NCI-H446 treated with DMSO at 0.1 percent for 48 hours (cell line): Measurements from ENCODE around the gene PLEKHA8.
"Not testable (repeated sequence)": the region's sequence is repeated elsewhere in the genome, so short reads cannot be mapped to it uniquely, and the experiment has no call there.

Source experiments
- DNase-seq: peaks from one replicate; lab custom pipeline; 2025; lab: John Stamatoyannopoulos, UW

Gene PLEKHA8

DNA sequence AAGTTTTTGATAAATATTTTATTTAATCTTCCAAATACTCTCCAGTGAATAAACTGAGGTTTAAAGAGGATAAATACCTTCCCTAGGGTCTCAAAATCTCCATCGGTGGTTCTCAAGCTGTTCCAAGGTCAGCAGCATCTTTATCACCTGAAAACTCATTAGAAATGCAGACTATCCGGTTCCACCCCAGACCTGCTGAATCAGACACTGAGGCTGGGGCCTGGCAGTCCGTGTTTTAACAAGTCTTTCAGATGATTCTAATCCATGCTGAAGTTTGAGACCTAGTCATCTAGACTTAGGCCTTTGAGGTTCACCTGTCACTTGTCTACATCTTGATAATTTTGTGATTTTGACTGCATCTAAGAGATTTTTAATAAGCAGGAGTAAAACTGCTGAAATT lies 37.5 kb downstream of the PLEKHA8 start:
- DNase-seq, result no peak

DNA sequence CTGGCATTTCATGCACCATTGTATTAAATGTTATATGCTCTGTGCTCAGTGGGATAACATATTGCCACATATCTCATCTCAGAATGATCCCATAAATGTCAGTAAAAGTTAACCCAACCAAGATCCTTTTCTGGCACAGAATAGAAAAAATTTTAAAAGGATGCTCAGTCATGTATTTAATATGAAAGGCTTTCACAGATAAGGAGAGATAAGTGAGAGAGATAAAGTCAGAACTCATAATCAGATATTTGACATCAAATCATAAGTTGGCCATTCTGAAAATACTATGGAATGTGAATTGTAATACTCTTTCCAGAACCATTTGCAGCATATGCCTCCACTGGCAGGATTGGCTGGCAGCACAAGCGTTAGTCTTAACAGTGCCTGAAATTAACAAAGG lies 38.5 kb downstream of the PLEKHA8 start:
- DNase-seq, result no peak

DNA sequence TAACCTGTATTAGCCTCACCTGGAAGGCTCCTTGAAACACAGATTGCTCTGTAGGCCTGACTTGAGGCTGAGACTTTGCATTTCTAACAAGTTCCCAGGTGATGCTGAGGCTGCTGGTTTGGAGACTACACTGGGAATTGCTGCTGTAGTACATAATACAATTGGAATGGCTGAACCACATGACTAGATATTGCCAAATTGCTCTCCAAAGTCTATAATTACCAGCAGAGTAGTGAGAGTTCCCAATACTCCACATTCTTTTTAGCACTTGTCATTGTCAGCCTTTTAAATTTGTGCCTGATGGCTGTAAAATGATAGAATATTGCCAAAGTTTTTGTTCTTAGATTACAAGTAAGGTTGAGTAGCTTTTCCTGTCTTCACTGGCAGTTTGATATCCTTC lies 39.9 kb downstream of the PLEKHA8 start:
- DNase-seq, result no peak

DNA sequence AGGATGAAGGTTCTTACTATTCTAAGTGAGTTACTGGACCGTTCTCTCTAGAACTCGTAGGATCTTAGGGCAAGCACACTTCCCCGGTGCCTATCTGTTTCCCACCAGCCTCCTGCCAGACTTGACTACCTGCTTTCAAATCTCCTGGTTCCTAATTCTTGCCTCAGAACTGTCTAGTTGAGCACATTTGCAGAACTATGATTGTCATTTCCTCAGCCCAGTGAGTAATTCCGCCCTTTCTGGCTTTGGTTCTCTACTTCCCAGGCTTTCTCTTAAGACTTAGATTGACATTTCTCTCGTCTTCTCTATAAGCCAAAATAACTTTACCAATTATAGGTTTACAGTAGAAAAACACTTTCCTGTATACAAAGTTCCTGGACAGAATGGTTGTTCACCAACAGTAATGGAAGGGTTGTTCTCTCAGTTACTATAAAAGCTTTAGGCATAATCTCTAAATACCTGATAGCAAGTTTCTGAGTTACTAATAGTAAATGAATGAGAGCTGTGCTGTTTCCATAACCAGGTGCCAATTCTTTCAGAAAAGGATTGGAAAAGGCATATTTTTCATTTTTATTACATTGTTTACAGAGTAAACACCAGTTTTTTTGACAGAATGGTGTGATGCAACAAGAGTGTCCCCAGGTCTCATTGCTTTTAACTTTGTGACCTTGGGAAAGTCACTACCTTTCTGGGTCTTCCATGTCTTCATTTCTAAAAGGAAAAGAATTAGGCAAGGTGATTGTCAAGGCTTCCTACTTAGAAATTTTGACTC lies 41.1 kb downstream of the PLEKHA8 start:
- DNase-seq, result no peak

DNA sequence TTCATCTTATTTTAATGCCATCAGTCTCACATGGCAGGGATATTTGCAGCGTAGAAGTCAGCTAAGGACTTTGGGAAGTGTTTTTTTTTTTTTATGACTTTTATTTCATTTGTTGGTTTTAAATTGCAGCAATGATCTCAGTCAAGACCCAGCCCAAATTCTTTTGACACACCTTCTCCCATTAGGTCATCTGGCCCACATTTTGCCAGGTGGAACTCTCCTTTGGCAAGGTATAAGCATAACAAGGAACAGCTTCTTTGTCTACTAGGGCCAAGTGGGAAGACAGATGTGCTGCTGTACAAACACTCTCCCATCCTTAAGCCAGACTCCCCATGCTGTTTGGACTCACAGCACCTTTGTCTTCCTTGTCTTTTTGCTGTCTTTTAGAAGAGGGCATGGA lies 41.8 kb downstream of the PLEKHA8 start:
- DNase-seq, result no peak

DNA sequence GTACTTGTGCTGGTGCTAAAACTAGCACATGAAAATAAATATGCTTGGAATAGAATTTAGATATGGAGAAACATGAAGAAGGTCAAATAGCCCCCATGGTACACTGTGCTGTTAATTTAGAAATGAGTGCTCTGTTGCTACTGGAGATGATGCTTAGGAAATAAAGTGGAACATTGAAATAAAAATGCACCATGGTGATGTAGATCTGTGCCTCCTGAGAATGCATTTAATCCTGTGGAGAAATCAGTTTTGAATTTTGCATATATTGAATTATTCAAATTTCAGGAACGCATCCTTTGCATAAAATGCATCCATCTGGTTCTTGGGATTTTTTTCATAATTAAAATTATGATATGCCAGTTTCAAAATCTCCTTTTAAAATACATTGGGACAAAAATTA lies 44.5 kb downstream of the PLEKHA8 start:
- DNase-seq, result no peak

DNA sequence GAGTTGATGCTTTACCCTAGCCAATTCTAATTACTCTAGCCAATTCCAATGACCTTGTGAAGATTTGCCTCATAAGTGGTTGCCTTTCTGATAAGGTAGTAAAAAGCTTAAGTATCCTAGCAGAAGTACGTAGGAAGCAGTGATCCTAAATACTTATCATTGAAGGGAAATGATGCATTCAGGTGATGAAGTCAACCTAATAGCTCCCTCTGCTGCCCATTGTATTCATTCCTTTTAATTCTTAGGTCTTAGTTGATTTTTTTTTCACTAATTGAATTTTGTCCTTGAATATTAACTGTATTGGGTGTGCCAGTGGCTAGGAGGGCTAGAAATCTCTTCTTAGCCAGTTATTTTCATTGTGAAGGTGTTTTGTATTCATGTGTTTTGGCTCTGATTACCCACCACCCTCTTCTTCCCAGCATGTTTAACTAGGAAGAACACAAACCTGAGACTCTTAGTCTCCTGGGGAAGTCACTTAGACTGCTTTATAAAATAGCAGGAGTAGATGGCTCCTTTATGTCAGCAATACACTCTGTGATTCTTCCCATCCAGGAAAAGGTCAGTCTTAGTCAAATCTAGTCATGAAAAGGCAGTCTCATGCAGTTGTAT lies 46.3 kb downstream of the PLEKHA8 start:
- peak; percentile 11 for DNase-seq

DNA sequence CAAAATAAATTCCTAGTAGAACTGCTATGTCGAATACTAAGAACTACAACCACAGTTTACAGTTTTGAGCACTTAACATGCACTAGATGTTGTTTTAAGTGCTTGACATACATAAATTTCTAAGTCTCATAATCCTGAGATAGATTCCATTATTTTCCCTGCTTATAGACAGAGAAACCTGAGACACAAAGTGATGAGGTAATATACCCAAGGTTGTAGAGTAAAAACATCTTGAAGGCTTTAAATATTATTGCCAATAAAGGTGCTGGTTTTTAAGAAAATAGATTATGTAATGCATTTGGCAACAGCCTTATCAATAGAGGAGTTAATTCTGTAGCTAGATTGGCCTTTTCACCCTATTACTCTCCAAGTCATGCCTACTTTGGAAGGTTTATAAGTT lies 48.2 kb downstream of the PLEKHA8 start:
- DNase-seq, result no peak

DNA sequence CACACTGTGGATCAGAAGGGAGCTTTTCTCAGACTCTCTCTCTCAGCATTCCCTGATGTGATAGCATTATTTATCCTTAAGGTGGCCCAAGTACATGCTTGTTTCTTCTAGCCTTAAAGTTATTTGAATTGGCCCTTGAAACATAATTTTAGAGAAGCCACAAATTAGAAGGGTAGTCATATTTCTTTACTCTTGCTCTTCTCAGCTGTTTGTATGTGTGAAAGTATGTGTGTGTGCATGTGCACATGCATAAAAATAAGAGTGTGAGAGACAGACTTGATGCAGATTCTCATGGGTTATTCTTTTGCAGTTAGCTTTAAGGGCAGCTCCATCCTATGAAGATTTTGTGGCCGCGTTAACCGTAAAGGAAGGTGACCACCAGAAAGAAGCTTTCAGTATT lies 50.1 kb downstream of the PLEKHA8 start:
- DNase-seq, result no peak

DNA sequence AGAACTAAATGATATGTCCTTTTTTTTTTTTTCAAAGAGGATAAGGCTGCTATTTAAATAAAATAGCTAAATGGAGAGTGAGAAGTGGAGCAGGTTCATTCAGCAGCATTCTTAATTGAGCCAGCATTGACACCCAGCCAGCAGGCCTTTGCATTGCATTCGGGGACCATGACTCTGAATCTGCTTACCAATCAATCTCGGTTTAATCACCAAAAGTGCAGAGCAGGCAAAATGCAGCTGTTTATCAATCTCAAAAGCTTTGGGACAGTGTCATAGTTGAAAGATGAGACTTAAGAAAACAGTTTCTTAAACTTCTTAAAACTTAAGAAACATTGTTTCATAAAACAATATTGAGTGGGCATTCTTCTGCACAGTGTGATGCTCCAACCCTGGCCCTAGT lies 51.7 kb downstream of the PLEKHA8 start:
- no peak for DNase-seq

DNA sequence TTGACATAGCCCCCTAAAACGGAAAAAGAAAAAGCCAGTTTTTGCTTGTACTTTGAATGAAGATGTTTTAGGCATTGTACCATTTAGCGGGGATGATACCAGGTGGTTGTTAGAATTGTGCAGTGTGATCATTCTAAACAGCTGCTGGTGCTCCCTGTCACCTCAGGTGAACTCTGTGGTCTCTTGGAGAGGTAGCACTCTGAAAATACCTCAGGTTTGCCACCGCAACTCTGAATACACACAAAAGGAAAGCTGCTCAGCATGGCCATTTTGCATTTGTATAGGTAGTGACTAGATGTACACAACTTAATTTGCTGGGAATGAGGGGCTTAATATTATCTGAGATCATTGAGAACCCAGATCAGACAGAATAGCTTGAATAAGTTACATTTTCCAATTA lies 52.6 kb downstream of the PLEKHA8 start:
- DNase-seq, result no peak

DNA sequence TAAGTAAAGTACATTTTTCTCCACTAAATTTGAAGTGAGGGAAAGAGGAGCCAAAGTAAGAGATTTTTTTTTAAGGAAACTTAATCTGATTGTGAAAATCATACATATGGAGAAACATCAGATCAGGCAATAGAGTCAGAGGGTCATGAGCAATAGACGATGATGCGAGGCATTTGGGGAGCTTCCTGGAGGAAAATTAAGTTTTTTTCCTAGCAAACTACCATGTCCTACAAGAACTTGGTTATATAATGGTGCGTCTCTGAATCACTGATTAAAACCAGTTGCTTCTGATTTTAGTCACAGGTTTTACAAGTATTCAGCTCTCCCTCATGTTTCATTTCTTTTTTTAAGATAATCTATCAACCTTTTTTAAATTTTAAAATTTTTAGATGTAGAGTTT lies 54.5 kb downstream of the PLEKHA8 start:
- no peak for DNase-seq

DNA sequence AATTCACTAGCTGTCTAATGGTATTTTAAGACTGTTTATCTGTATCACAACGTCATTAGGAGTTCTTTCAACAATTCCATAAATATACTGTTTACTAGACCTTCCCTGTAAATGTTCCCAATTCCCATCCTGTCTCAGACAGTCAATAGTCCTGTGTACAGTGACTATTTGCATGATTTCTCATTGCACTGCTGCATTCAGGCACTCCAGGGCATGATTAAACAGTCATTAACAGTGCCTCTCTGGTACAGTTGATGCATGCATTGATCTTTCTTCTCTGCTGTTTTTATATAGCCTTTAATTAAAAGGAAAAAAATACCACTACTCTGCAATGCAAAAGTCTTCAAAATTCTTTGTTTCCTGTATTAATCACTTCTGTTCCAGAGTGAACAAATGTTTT lies 55.1 kb downstream of the PLEKHA8 start:
- DNase-seq, result no peak

DNA sequence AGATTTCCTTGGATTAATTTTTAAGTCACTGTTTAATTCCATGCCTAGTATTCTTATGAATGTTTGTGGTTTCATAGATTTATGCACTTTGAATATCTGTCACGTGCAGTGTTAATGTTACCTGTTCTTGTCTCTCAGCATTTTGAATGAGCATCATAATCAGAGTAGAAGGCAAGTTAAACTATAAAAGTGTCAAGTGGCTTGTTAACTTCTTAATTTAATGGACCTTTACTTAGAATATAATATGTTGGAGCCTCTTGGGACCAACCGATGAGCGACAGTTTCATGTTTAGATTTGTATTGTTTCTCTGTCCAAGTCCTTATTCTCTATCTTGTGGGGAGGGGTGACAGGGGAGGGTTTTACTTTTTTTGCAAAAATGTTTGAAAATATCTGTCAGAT lies 56.0 kb downstream of the PLEKHA8 start:
- DNase-seq, result no peak

DNA sequence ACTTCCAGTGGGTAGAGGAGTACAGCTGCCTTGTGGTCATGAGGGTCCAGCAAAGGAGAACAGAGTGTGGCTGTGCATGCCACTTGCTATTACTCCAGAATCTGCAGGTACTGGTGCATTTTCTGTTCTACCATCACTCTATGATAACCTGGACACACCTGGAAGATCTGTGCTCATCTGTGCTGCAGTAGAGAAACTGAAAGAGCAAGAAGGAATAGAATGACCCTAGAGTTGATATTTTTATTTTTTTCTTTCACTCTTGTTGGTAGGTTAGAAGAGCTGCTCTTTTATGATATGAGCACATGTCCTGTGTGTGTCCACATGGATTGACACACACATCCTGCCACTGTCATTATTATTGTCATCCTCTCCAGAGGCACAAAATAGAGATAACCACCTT lies 58.3 kb downstream of the PLEKHA8 start:
- no peak for DNase-seq

DNA sequence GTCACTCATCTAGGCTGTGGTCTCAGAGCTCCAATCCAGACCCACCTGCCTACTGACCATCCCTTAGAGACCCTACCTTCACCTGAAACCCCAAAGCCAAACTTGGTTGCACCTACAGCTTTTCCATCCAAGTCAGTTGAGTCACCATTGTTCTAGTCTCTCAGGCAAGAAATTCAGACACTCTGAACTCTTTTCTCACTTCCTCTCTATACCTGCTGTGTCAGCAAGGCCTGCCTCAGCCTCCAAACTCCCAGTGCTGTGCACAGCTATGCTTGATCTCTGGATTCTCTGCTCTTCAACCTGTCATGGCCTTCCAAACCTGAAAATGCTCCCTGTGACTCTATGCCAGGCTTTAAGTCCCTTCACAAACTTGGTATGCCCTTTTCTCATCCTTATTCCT lies 59.2 kb downstream of the PLEKHA8 start:
- DNase-seq, result no peak

DNA sequence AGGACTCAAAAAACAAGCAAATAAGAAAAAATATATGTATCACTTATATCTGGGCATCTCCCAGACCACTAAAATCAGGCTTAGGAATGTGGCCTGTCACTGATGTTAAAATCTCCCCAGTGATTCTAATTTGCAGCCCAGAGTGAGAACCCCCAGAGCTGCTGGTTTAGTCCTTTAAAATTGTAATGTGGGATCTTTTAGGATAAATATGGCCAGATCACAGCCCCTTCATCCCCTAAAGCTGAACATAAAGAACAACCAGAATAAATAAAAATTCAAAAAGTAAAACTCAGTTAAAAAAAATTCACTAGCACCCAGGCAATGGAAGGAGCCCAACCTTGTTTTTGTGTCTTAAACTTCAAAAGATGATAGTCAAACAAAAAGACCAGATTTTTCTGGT lies 60.1 kb downstream of the PLEKHA8 start:
- no peak for DNase-seq

DNA sequence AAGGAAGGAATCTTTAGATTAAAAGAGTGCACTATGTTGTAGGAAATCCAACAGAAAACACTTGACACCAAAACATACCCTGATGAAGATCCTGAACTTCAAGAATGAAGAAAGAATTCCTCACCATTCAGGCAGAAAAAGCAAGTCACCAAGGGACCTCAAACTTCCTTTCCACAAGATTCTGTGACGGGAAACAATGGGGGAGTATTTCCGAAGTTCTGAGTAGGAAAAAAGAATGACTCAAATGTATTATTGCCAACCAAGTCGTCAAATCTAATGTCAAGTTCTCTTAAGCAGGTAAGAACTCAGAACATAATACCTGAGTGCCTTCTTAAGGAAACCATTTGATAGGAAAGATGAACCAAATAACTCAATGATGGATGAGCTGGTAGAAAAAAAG lies 61.9 kb downstream of the PLEKHA8 start:
- no peak for DNase-seq

DNA sequence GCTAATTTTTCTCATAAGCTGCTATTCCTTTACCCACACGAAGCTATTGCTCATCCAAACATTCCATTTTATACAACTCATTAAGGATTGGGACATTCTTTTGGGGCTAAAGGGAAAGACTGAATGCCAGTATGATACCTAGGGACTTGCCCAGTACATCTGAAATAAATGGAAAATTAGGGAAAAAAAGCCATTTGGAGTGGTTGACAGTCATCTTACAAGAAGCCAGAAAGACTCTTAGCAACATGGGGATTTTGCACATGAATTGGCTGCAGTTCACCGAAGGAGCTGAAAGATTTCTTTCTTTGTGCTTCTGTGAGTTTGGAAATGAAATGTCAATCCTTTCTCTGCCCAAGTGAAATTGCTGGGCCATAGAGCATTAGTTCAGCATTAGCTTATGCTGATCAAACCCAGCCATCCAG lies 63.3 kb downstream of the PLEKHA8 start:
- DNase-seq, result no peak

DNA sequence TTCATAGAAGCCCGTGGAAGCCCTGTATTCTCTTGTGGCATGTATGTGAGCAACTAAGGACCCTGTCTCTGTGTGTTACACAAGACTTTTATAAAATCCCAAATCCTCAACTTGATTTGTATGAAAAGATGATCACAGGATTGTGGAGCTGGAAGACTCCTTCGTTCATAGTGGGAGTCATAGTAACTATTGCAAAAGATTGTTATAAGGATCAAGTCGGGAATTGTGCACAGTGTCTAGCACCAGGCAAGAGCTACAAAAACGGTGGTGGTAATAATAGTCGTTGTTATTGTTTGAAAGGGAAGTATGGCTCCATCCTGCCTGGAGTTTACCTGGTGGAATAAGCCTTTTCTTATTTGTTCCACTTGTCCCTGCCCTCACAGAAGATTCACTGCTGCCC lies 63.8 kb downstream of the PLEKHA8 start:
- DNase-seq, result no peak

DNA sequence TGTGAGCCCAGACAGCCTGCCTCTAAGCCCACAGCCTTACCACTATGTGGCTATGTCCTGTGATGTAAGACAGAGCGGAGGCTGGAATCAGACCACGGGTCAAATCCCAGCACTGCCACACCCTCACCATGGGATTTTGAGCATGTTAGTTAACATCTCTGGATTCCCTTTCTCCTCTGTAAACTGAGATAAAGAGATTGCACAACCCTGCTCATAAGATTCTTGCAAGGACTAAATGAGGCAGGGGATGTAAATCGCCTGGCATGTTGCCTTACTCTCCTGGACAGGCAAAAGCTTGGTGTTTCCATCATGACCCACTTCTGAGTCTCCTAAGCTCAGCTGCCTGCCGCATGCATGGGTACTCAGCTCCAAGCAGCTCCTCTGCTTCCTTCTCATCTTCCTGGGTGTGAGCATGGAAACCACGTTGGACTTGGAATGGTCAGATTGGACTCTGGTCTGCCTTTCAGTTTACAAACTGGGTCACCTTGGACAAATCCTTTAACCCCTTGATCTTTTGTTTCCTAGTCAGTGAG lies 65.3 kb downstream of the PLEKHA8 start:
- no peak for DNase-seq

DNA sequence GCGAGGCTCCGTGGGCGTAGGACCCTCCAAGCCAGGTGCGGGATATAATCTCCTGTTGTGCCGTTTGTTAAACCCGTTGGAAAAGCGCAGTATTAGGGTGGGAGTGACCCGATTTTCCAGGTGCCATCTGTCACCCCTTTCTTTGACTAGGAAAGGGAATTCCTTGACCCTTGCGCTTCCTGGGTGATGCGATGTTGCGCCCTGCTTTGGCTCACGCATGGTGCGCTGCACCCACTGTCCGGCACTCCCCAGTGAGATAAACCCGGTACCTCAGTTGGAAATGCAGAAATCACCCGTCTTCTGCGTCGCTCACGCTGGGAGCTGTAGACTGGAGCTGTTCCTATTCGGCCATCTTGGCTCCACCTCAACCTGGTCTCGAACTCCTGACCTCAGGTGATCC lies 70.4 kb downstream of the PLEKHA8 start:
- DNase-seq, result not testable (repeated sequence)

DNA sequence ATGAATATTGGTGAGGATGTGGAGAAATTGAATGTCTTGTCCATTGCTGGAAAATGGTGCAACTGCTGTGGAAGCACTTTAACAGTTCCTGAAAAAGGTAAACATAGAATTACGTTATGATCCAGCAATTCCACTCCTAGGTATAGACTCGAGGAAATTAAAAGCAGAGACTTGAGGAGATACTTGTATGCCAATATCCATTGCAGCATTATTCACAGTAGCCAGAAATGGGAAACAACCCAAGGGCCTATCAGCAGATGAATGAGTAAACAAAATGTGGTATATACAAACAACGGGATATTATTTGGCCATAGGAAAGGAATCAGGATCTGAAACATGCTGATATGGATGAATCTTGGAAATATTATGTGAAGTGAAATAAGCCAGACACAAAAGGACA lies 74.1 kb downstream of the PLEKHA8 start:
- DNase-seq, result no peak

DNA sequence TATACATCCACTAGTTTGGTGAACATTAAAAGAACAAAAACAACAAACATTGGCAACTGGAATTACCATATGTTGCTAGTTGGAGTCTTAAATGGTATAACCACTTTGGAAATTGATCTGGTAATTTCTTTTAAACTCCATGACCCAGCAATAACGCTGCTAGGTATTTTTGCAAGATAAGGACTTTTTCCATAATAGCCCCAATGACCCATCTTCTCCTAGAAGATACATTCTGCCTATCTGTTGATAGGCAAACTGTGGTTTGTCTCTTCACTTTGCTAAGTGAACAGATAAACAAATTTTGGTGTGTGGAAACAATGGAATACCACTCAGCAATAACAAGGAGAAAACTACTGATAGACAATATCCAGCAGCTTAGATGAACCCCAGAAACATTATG lies 75.9 kb downstream of the PLEKHA8 start:
- no peak for DNase-seq
